GM23338 (cell line): ENCODE results near the gene ZNF142. TPM values are rescaled to one million over a fixed set of nuclear protein-coding genes. Genes with fewer than 3 reads are reported as not detected.

Experiments used
- ATAC-seq: fragments of 200-7000 bp; cut with Tn5 transposase; 3 replicates; pipeline ENCODE4 v1.9.1; 2020
- DNase-seq: peaks from one replicate; pipeline ENCODE4 v3.0.0-alpha.2; 2015; ENCODE audit warnings: low spot score
- H2AFZ ChIP-seq: fragments of 200-600 bp; sonication (generic); 2 replicates; pipeline ENCODE4 v1.8.0; 2016; ENCODE audit warnings: antibody characterized with exemption, mild to moderate bottlenecking, moderate library complexity
- H3F3A ChIP-seq: fragments of 200-600 bp; sonication (generic); replicated peaks from 2 replicates; pipeline ENCODE4 v1.8.0; 2017; ENCODE audit warnings: antibody characterized with exemption, mixed run types, low read depth
- H3K27ac ChIP-seq: fragments of 200-600 bp; sonication (generic); 2 replicates; pipeline ENCODE4 v1.6.1; 2016; ENCODE audit warnings: low read depth
- H3K27me3 ChIP-seq: fragments of 200-600 bp; sonication (generic); 2 replicates; pipeline ENCODE4 v1.8.0; 2016; ENCODE audit warnings: mild to moderate bottlenecking, mixed run types, moderate library complexity; ENCODE audit not compliant: insufficient read depth
- H3K36me3 ChIP-seq: fragments of 200-600 bp; sonication (generic); 2 replicates; pipeline ENCODE4 v1.8.0; 2016; ENCODE audit warnings: mild to moderate bottlenecking; ENCODE audit not compliant: insufficient read depth
- H3K4me1 ChIP-seq: fragments of 200-600 bp; sonication (generic); 2 replicates; pipeline ENCODE4 v1.8.0; 2016; ENCODE audit warnings: mild to moderate bottlenecking, moderate library complexity; ENCODE audit not compliant: insufficient read depth
- H3K4me2 ChIP-seq: fragments of 200-600 bp; sonication (generic); 2 replicates; pipeline ENCODE4 v1.7.1; 2017; ENCODE audit warnings: mixed run types
- H3K4me3 ChIP-seq: fragments of 200-600 bp; sonication (generic); 2 replicates; pipeline ENCODE4 v1.6.1; 2016; ENCODE audit warnings: mixed run types
- H3K79me2 ChIP-seq: fragments of 200-600 bp; sonication (generic); replicated peaks from 2 replicates; pipeline ENCODE4 v1.8.0; 2017; ENCODE audit warnings: mild to moderate bottlenecking; ENCODE audit not compliant: insufficient read depth
- H3K9me2 ChIP-seq: fragments of 200-600 bp; sonication (generic); 2 replicates; pipeline ENCODE4 v1.8.0; 2017; ENCODE audit not compliant: insufficient read depth
- H4K20me1 ChIP-seq: fragments of 200-600 bp; sonication (generic); replicated peaks from 2 replicates; pipeline ENCODE4 v1.8.0; 2017; ENCODE audit warnings: mild to moderate bottlenecking; ENCODE audit not compliant: insufficient read depth
- H3K27ac Mint-ChIP-seq: 2 replicates; pipeline ENCODE4 v1.8.0; 2020; ENCODE audit warnings: inconsistent platforms, mild to moderate bottlenecking, moderate library complexity, mixed read lengths
- H3K27me3 Mint-ChIP-seq: 3 replicates; pipeline ENCODE4 v1.8.0; 2022; ENCODE audit warnings: low read depth, mild to moderate bottlenecking, moderate library complexity, mixed read lengths, inconsistent platforms; ENCODE audit not compliant: insufficient read depth, poor library complexity
- H3K36me3 Mint-ChIP-seq: 3 replicates; pipeline ENCODE4 v1.8.0; 2021; ENCODE audit warnings: low read depth, mild to moderate bottlenecking, inconsistent platforms, moderate library complexity, mixed read lengths
- H3K4me1 Mint-ChIP-seq: 3 replicates; pipeline ENCODE4 v1.8.0; 2020; ENCODE audit warnings: mild to moderate bottlenecking, inconsistent platforms, mixed read lengths
- H3K4me3 Mint-ChIP-seq: 3 replicates; pipeline ENCODE4 v1.8.0; 2021; ENCODE audit warnings: moderate library complexity, mild to moderate bottlenecking, inconsistent platforms, mixed read lengths
- H3K9me3 Mint-ChIP-seq: 3 replicates; pipeline ENCODE4 v1.8.0; 2020; ENCODE audit warnings: moderate library complexity, mild to moderate bottlenecking, inconsistent platforms, mixed read lengths
- CREB1 ChIP-seq: fragments of 250-450 bp; sonication (Bioruptor Pico); IDR thresholded peaks from 2 replicates; pipeline ENCODE4 v1.5.0; 2020; ENCODE audit warnings: low read depth, mild to moderate bottlenecking, moderate library complexity
- ETS1 ChIP-seq: IDR thresholded peaks from 2 replicates; pipeline ENCODE4 v1.6.1; 2016; ENCODE audit warnings: antibody characterized with exemption
- EZH2 ChIP-seq: fragments of 200-600 bp; sonication (generic); IDR thresholded peaks from one replicate; pipeline ENCODE4 v1.8.0; 2017; ENCODE audit warnings: antibody characterized with exemption, mild to moderate bottlenecking, low read depth; ENCODE audit not compliant: unreplicated experiment
- JUNB ChIP-seq: IDR thresholded peaks from one replicate; pipeline ENCODE4 v1.6.1; 2016; ENCODE audit warnings: antibody characterized with exemption; ENCODE audit not compliant: unreplicated experiment
- NANOG ChIP-seq: IDR thresholded peaks from 2 replicates; pipeline ENCODE4 v1.6.1; 2016; ENCODE audit warnings: antibody characterized with exemption, borderline replicate concordance
- POLR2AphosphoS5 ChIP-seq: IDR thresholded peaks from 2 replicates; pipeline ENCODE4 v1.6.1; 2016; ENCODE audit warnings: antibody characterized with exemption, low read depth
- REST ChIP-seq: IDR thresholded peaks from one replicate; pipeline ENCODE4 v1.6.1; 2018; ENCODE audit warnings: antibody characterized with exemption; ENCODE audit not compliant: unreplicated experiment
- STAT1 ChIP-seq: IDR thresholded peaks from one replicate; pipeline ENCODE4 v1.6.1; 2016; ENCODE audit warnings: antibody characterized with exemption; ENCODE audit not compliant: unreplicated experiment
- ZNF114 ChIP-seq: fragments of 250-450 bp; sonication (Bioruptor Pico); IDR thresholded peaks from 2 replicates; pipeline ENCODE4 v1.5.0; 2020; ENCODE audit warnings: mild to moderate bottlenecking, moderate library complexity
- ZNF331 ChIP-seq: fragments of 250-450 bp; sonication (Bioruptor Pico); IDR thresholded peaks from 2 replicates; pipeline ENCODE4 v1.5.0; 2020; ENCODE audit warnings: low read depth, mild to moderate bottlenecking, moderate library complexity
- polyA plus RNA-seq: library from polyadenylated mRNA; unstranded; fragments of >200 nt; fragmentation: Nextera tagmentation; extraction: Ambion mirVana; gene quantifications from 2 replicates; pipeline ENCODE4 v1.2.1, GENCODE V29; 2016
- total RNA-seq: library from RNA; depleted of rRNA; stranded (reverse); fragments of >200 nt; shearing (Covaris generic); gene quantifications from 2 replicates; pipeline ENCODE4 v1.2.3, GENCODE V29; 2014
- TF ChIP-seq, protein P1 (sequence below): fragments of 250-450 bp; sonication (Bioruptor Pico); IDR thresholded peaks from 2 replicates; pipeline ENCODE4 v1.5.0; 2020; ENCODE audit warnings: mild to moderate bottlenecking, moderate library complexity
- TF ChIP-seq, protein P2 (sequence below), 2 experiments: fragments of 200-600 bp in 1 of 2; sonication (generic) in 1 of 2; conservative IDR thresholded peaks; 2 replicates each; pipeline versions ENCODE4 v1.5.1 to v1.6.1; 2016 to 2017; ENCODE audit warnings: antibody characterized with exemption in 2 of 2, low read depth in 2 of 2, mild to moderate bottlenecking in 2 of 2, moderate library complexity in 1 of 2

The ZNF142 gene
- total and polyA plus RNA-seq, 2 experiments from 2014 or later, result 14.9 to 32.8 TPM

- H4K20me1 ChIP-seq, result no peaks in the 10 kb centered on the region
- no peak for ATAC-seq
- no peaks in the 10 kb centered on the region for H3F3A ChIP-seq
- TF ChIP-seq, protein P1, sequence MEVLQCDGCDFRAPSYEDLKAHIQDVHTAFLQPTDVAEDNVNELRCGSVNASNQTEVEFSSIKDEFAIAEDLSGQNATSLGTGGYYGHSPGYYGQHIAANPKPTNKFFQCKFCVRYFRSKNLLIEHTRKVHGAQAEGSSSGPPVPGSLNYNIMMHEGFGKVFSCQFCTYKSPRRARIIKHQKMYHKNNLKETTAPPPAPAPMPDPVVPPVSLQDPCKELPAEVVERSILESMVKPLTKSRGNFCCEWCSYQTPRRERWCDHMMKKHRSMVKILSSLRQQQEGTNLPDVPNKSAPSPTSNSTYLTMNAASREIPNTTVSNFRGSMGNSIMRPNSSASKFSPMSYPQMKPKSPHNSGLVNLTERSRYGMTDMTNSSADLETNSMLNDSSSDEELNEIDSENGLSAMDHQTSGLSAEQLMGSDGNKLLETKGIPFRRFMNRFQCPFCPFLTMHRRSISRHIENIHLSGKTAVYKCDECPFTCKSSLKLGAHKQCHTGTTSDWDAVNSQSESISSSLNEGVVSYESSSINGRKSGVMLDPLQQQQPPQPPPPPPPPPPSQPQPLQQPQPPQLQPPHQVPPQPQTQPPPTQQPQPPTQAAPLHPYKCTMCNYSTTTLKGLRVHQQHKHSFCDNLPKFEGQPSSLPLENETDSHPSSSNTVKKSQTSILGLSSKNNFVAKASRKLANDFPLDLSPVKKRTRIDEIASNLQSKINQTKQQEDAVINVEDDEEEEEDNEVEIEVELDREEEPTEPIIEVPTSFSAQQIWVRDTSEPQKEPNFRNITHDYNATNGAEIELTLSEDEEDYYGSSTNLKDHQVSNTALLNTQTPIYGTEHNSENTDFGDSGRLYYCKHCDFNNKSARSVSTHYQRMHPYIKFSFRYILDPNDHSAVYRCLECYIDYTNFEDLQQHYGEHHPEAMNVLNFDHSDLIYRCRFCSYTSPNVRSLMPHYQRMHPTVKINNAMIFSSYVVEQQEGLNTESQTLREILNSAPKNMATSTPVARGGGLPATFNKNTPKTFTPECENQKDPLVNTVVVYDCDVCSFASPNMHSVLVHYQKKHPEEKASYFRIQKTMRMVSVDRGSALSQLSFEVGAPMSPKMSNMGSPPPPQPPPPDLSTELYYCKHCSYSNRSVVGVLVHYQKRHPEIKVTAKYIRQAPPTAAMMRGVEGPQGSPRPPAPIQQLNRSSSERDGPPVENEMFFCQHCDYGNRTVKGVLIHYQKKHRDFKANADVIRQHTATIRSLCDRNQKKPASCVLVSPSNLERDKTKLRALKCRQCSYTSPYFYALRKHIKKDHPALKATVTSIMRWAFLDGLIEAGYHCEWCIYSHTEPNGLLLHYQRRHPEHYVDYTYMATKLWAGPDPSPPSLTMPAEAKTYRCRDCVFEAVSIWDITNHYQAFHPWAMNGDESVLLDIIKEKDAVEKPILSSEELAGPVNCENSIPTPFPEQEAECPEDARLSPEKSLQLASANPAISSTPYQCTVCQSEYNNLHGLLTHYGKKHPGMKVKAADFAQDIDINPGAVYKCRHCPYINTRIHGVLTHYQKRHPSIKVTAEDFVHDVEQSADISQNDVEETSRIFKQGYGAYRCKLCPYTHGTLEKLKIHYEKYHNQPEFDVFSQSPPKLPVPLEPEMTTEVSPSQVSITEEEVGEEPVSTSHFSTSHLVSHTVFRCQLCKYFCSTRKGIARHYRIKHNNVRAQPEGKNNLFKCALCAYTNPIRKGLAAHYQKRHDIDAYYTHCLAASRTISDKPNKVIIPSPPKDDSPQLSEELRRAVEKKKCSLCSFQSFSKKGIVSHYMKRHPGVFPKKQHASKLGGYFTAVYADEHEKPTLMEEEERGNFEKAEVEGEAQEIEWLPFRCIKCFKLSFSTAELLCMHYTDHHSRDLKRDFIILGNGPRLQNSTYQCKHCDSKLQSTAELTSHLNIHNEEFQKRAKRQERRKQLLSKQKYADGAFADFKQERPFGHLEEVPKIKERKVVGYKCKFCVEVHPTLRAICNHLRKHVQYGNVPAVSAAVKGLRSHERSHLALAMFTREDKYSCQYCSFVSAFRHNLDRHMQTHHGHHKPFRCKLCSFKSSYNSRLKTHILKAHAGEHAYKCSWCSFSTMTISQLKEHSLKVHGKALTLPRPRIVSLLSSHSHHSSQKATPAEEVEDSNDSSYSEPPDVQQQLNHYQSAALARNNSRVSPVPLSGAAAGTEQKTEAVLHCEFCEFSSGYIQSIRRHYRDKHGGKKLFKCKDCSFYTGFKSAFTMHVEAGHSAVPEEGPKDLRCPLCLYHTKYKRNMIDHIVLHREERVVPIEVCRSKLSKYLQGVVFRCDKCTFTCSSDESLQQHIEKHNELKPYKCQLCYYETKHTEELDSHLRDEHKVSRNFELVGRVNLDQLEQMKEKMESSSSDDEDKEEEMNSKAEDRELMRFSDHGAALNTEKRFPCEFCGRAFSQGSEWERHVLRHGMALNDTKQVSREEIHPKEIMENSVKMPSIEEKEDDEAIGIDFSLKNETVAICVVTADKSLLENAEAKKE (CRISPR knock-in tag), result no peak
- no peak for TF ChIP-seq NANOG
- TF ChIP-seq ZNF331 (CRISPR knock-in tag), result no peak
- TF ChIP-seq STAT1, result no peak
- TF ChIP-seq JUNB, result no peak
- TF ChIP-seq CREB1, result no peak
- no peak for TF ChIP-seq REST
- no peak for TF ChIP-seq ZNF114 (CRISPR knock-in tag)
- no peak for TF ChIP-seq POLR2AphosphoS5
- TF ChIP-seq EZH2, result no peak
- no peak for TF ChIP-seq ETS1
- TF ChIP-seq, protein P2, sequence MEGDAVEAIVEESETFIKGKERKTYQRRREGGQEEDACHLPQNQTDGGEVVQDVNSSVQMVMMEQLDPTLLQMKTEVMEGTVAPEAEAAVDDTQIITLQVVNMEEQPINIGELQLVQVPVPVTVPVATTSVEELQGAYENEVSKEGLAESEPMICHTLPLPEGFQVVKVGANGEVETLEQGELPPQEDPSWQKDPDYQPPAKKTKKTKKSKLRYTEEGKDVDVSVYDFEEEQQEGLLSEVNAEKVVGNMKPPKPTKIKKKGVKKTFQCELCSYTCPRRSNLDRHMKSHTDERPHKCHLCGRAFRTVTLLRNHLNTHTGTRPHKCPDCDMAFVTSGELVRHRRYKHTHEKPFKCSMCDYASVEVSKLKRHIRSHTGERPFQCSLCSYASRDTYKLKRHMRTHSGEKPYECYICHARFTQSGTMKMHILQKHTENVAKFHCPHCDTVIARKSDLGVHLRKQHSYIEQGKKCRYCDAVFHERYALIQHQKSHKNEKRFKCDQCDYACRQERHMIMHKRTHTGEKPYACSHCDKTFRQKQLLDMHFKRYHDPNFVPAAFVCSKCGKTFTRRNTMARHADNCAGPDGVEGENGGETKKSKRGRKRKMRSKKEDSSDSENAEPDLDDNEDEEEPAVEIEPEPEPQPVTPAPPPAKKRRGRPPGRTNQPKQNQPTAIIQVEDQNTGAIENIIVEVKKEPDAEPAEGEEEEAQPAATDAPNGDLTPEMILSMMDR (conservative IDR thresholded peaks at IDR 0.05; ENCODE audit: low read depth in 2 of 2), result no peak
- no peak overlapping the region for H3K27ac Mint-ChIP-seq
- H3K4me2 ChIP-seq, result no peak overlapping the region
- H3K27me3 ChIP-seq, result no peaks in the 10 kb centered on the region
- no peaks in the 10 kb centered on the region; the same call in 1 of the 2 replicates for H3K36me3 ChIP-seq
- no peaks in the 10 kb centered on the region for H3K9me3 Mint-ChIP-seq
- H3K4me1 ChIP-seq, result no peaks in the 10 kb centered on the region
- H3K36me3 Mint-ChIP-seq, result peaks cover 7% of the 10 kb centered on the region; the same call in 2 of the 3 replicates
- no peak for DNase-seq
- H3K27ac ChIP-seq, result no peak overlapping the region
- peaks cover 6% of the 10 kb centered on the region; the same call in 2 of the 3 replicates for H3K4me1 Mint-ChIP-seq
- no peaks in the 10 kb centered on the region for H3K9me2 ChIP-seq
- no peak overlapping the region for H3K4me3 Mint-ChIP-seq
- H2AFZ ChIP-seq, result no peak overlapping the region
- H3K79me2 ChIP-seq, result no peaks in the 10 kb centered on the region
- peaks cover 5% of the 10 kb centered on the region for H3K27me3 Mint-ChIP-seq
- H3K4me3 ChIP-seq, result no peak overlapping the region
Observed at GRCh38 chr2:218701806-218702205, 42.4 kb upstream of the ZNF142 start.
